Measurements from ENCODE around the gene ANTKMT.

DNA sequence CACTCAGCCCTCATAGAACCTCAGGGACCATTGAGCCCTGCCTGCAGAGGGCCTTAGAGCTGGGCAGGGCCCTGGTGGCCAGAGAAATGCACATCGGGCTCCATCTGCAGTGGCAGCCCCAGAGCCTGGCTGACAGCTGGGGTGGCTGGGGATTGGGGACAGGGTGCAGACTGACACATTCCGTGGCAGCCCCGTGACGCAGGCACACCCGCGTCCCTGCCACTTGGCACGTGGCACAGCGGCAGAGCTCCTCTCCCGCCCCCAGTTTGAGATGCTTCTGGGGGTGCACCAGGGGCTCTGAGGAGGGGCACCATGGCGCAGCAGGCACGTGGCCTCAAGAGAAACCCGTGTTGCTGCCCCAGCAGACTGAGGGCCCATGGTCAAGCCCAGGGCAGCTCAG lies 17.5 kb upstream of the ANTKMT start:
- TF ChIP-seq CTCF (IDR thresholded peaks at IDR 0.05) (no peak), POLR2A (IDR thresholded peaks at IDR 0.05) (no peak), POLR2AphosphoS5 (IDR thresholded peaks at IDR 0.05) (no peak)
